AG09319 (cell line): ENCODE measurements around the gene CEP72.

ENCODE experiments used
- DNase-seq: peaks from one replicate; pipeline ENCODE4 v3.0.0-alpha.2; 2010; ENCODE audit warnings: low read depth; ENCODE audit errors: extremely low read depth
- TF ChIP-seq, protein P1 (sequence below): IDR thresholded peaks from 2 replicates; pipeline ENCODE4 v1.5.1; 2011; ENCODE audit warnings: low read depth, mild to moderate bottlenecking, inconsistent platforms, low read length, moderate library complexity

The CEP72 gene

DNA sequence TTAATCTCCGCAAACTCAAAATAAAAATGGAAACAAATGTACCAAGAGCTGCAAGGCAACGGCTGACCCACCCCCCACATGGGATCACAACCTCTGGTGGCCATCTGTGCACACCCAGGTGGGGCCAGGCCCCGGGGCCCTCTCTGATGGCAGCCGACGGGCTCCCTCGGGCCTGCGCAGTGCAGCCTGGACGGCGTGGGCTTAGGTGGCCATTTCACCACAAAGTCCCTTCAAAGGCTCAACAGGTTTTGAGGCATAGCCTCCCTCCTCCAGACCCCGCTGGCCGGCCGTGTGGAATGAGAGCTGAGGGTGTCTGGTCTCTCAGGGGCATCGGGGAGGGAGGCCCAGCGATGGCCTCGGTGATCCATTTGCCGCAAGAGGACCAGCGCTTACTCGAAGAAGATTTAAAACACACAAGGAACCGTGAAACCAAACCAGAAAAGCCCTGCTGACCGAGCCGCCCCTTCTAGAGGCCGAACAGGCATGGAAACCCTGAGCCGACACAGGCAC lies 42.7 kb upstream of the CEP72 start:
- no peak for DNase-seq
- TF ChIP-seq, protein P1, sequence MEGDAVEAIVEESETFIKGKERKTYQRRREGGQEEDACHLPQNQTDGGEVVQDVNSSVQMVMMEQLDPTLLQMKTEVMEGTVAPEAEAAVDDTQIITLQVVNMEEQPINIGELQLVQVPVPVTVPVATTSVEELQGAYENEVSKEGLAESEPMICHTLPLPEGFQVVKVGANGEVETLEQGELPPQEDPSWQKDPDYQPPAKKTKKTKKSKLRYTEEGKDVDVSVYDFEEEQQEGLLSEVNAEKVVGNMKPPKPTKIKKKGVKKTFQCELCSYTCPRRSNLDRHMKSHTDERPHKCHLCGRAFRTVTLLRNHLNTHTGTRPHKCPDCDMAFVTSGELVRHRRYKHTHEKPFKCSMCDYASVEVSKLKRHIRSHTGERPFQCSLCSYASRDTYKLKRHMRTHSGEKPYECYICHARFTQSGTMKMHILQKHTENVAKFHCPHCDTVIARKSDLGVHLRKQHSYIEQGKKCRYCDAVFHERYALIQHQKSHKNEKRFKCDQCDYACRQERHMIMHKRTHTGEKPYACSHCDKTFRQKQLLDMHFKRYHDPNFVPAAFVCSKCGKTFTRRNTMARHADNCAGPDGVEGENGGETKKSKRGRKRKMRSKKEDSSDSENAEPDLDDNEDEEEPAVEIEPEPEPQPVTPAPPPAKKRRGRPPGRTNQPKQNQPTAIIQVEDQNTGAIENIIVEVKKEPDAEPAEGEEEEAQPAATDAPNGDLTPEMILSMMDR = no peak

DNA sequence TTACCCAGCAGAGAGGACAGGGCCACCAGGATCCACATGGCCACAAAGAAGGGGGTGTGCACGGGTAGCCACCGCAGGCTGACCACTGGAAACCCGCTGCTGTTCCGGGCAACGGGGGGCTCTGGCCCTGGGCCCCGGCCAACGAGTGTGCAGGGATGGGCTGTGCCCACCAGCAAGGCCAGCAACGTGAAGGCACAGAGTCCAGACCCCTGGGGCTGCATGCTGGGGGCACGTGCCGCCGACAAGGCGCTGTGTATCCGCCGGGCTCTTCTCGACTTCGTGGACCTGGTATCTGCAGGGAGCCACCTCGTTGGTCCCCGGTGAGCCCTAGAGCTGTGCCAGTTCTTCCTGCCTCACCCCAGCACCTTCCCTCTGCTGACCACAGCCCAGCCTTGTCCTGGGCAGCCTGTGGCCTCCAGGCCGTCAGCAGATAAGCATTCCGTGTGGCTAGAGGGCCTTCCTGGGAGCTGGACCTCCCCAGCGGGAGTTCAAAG lies 42.2 kb upstream of the CEP72 start:
- no peak for DNase-seq
- TF ChIP-seq, protein P1 = no peak

DNA sequence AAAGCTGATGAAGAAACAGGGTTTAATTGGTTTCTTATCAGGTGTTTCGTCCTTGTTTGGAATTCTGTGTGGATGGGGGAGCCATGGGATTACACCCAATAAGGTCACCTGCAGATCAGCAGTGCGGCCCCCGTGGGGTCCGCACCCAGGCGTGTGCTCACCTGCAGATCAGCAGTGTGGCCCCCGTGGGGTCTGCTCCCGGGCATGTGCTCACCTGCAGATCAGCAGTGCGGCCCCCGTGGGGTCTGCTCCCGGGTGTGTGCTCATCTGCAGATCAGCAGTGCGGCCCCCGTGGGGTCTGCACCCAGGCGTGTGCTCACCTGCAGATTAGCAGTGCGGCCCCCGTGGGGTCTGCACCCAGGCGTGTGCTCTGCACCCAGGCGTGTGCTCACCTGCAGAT lies 41.7 kb upstream of the CEP72 start:
- TF ChIP-seq, protein P1 = no peak
- no peak for DNase-seq

DNA sequence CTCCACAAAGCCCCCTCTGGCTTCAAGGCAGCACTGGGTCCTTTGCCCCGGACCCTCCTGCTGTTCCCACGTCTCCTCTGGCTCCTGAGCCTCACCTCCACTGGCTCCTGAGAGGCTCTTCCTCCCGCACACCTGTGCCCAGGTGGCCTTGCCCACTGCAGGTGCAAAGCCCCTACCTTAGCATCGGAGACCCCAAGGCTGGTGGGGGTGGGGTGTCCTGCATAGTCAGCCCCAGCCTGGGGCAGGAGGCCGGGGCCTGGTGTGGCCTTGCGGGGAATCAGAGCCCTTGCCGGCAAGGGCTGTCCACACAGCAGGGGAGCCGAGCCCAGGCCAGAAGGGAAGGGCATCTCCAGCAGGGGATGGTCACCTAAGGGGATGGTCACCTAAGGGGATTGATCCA lies 41.3 kb upstream of the CEP72 start:
- TF ChIP-seq, protein P1 = no peak
- DNase-seq = no peak

DNA sequence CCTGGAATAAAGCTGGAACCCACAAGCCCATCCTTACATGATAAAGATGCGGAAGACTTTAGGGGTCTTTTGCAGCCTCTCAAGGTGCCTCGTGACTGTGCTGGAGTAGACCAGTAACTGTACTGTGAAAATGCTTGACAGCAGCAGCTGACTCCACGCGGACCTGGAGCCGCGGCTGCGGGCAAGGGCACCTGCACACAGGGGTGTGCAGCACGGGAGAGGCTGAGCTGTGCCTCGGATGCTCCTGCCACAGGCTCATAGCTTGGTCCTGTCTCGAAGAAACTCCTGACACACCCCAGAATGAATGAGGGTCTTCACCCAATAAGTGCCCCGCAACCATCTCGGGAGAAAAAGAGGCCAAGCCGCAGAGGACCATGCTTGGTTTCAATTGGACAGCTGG lies 40.3 kb upstream of the CEP72 start:
- no peak for DNase-seq
- TF ChIP-seq, protein P1 = no peak

DNA sequence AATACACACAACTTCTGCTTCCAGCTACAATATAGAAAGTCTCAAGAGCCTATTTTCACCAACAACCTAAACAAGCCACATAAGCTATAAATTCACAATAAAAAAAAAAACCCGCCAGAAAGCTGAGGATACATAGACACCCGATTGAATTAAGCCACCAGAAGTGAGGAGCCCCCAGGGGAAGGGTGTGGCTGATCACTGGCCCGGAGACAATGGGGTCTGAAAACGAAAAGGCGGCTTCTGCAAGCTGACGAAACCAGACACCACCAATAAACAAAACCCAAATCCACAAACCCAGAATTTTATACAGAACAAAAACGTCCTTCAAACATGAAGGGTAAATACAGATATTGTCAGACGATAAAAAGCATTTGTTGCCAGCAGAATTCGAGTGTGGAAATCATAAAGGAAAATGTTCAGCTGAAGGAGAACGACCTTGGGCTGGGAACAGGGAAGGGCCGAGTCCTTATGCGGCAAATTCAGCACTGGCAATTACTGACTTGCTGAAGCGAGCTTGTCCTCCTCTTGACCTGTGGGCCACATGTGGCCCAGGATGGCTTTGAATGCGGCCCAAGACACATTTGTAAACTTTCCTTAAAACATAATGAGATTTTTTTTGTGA lies 39.6 kb upstream of the CEP72 start:
- no peak for DNase-seq
- TF ChIP-seq, protein P1 = no peak

DNA sequence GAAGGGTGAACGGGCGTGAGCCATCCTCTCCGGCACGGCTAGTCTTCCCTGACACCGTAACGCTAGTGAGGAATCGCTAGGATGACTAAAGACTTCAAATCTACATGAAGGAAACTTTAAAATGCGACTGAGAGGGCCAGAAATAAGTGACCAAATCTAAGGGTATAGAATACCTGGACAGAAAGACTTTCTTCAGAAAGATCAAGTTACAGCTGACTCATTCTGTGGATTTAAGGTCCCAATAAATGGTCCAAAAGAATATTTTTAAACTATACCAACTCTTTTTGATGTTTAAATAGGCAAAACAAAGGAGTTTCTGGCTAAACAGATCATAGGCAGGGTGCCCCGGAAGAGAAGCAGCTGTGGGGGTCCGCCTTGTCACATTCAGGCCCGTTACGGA lies 38.9 kb upstream of the CEP72 start:
- TF ChIP-seq, protein P1 = no peak
- DNase-seq = no peak
